ENCODE data around the gene SELP. TPM values are rescaled to one million over a fixed set of nuclear protein-coding genes. Genes with fewer than 3 reads are reported as not detected.

SELP gene
- total RNA-seq, 1 donor from 2014 or later = not detected

DNA sequence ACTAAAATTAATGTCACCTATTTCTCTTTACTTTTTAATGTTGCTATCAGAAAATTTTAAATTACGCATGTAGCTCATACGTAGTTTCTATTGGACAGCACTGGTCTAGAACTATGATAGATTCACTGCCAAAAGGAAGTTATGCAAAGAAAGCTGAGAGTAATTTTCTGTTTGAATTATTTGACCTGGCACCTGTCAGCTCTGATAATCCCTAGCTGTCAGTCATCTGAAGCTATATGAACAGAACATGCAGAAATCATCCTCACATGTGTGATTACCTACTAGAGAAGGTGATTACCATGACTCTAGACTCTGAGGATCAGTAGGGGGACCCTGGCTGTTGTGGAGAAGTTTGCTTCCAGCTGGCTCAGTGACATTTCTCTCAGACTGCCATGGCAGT, 84.5 kb downstream of the SELP start:
- no peaks in the 10 kb centered on the region for H3K9me3 ChIP-seq (ENCODE audit: low read depth)
- H3K4me3 ChIP-seq = no peak overlapping the region
- Mint-ChIP-seq H3K4me1 (peaks cover 7% of the 10 kb centered on the region), H3K27ac (no peak overlapping the region), H3K9me3 (no peaks in the 10 kb centered on the region), H3K27me3 (ENCODE audit: insufficient read depth, low read depth) (no peaks in the 10 kb centered on the region), H3K36me3 (no peaks in the 10 kb centered on the region), H3K4me3 (no peak overlapping the region)
- no peaks in the 10 kb centered on the region for H3F3A ChIP-seq (ENCODE audit: low read depth)
- H3K27me3 ChIP-seq = no peaks in the 10 kb centered on the region
- no peak overlapping the region for H3K4me2 ChIP-seq
- no peaks in the 10 kb centered on the region for H3K79me2 ChIP-seq (ENCODE audit: low read depth)
- no peak overlapping the region for H3K27ac ChIP-seq
- TF ChIP-seq EZH2 (IDR thresholded peaks at IDR 0.05) (no peak), CTCF (IDR thresholded peaks at IDR 0.05) (no peak), EZH2phosphoT487 (IDR thresholded peaks at IDR 0.05) (no peak)
- no peaks in the 10 kb centered on the region for H3K4me1 ChIP-seq
- no peak overlapping the region for H3K9ac ChIP-seq
- no peaks in the 10 kb centered on the region for H3K36me3 ChIP-seq
- H2AFZ ChIP-seq (replicated peaks) = peak overlapping the region; percentile 23
- no peaks in the 10 kb centered on the region for H4K20me1 ChIP-seq (ENCODE audit: low read depth)
- no peak for DNase-seq (ENCODE audit: low spot score)

GRCh38 chr1:169538998-169539871, 90.7 kb downstream of the SELP start:
- H3K4me3 Mint-ChIP-seq = no peak overlapping the region
- H2AFZ ChIP-seq (replicated peaks) = no peak overlapping the region
- H3K27ac Mint-ChIP-seq = no peak overlapping the region
- TF ChIP-seq CTCF (IDR thresholded peaks at IDR 0.05) (no peak), EZH2phosphoT487 (IDR thresholded peaks at IDR 0.05) (no peak), EZH2 (IDR thresholded peaks at IDR 0.05) (no peak)
- no peaks in the 10 kb centered on the region for H3K79me2 ChIP-seq (ENCODE audit: low read depth)
- H3K4me2 ChIP-seq = no peak overlapping the region
- no peaks in the 10 kb centered on the region for H3K9me3 ChIP-seq (ENCODE audit: low read depth)
- H3K36me3 Mint-ChIP-seq = no peaks in the 10 kb centered on the region
- H3F3A ChIP-seq (ENCODE audit: low read depth) = no peaks in the 10 kb centered on the region
- H3K9ac ChIP-seq = no peak overlapping the region
- no peaks in the 10 kb centered on the region for H3K4me1 ChIP-seq
- no peaks in the 10 kb centered on the region for H3K36me3 ChIP-seq
- no peaks in the 10 kb centered on the region for H3K9me3 Mint-ChIP-seq
- no peaks in the 10 kb centered on the region for H4K20me1 ChIP-seq (ENCODE audit: low read depth)
- H3K4me1 Mint-ChIP-seq = peaks cover 8% of the 10 kb centered on the region
- no peaks in the 10 kb centered on the region for H3K27me3 ChIP-seq
- no peaks in the 10 kb centered on the region for H3K27me3 Mint-ChIP-seq (ENCODE audit: insufficient read depth, low read depth)
- no peak overlapping the region for H3K4me3 ChIP-seq
- no peak for DNase-seq (ENCODE audit: low spot score)
- no peak overlapping the region for H3K27ac ChIP-seq

Other genes starting within 250 kb of the SELP start
- 10.2 and 13.2 TPM in 2 replicates for gene CCDC181, start 202.7 kb downstream of the SELP start, total RNA-seq (ENCODE audit: low replicate concordance)
- gene SLC19A2, start 144.2 kb downstream of the SELP start, total RNA-seq (ENCODE audit: low replicate concordance) = 24.1 and 35.4 TPM in 2 replicates
- gene F5, start 43.6 kb downstream of the SELP start, total RNA-seq (ENCODE audit: low replicate concordance) = not detected in 2 replicates
- not detected in 2 replicates for gene SELL, start 81.5 kb upstream of the SELP start, total RNA-seq (ENCODE audit: low replicate concordance)
- not detected in 2 replicates for gene SELE, start 104.0 kb upstream of the SELP start, total RNA-seq (ENCODE audit: low replicate concordance)
- 13.3 and 24.2 TPM in 2 replicates for gene METTL18, start 164.8 kb upstream of the SELP start, total RNA-seq (ENCODE audit: low replicate concordance)